ENCODE results near the gene TMC8.
"Not testable (repeated sequence)": the region's sequence is repeated elsewhere in the genome, so short reads cannot be mapped to it uniquely, and the experiment has no call there.

TMC8 gene

GRCh38 chr17:78171591-78172248, 41.1 kb downstream of the TMC8 start:
- in situ Hi-C loops (cut with HindIII; ENCODE audit: low pct_ligation_motif_present, low pct_unique_long_range_greater_than_20kb, low sequenced_read_pairs); DNase-seq: not testable (repeated sequence)

- DNase-seq: no peak
- in situ Hi-C loops (cut with HindIII; ENCODE audit: low pct_ligation_motif_present, low pct_unique_long_range_greater_than_20kb, low sequenced_read_pairs): no loop called here
Measured at GRCh38 chr17:78172249-78173051, 41.9 kb downstream of the TMC8 start.

DNA sequence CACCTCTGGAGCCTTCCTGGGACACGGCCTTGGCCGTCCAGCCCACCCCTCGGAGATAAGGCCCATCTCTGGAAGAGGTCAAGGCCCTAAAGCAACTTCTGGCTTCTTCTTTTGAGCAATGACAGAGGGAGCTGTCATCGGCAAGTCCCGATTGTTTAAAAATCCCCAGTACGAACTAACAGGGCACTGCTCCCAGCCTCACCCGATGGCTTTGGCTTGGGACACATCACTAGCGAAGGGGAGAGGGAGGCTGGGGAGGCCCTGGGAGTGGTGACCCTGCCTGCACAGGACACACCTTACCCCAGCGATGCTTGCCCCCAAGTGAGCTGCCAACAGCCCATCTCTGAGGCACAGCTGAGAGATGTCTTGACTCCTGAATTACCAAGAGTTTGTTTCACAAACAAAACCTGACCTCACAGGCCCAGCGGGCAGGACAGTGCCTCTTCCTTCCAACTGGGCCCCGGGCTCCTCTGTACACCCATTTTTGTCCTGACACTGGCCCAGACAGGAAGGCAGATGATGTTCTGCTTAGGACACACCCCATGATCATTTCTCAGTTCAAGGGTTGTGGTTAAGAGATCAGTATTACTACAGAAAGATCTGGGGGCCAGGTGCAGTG, 42.6 kb downstream of the TMC8 start:
- DNase-seq: no peak
- in situ Hi-C loops (cut with HindIII; ENCODE audit: low pct_ligation_motif_present, low pct_unique_long_range_greater_than_20kb, low sequenced_read_pairs): no loop called here

DNA sequence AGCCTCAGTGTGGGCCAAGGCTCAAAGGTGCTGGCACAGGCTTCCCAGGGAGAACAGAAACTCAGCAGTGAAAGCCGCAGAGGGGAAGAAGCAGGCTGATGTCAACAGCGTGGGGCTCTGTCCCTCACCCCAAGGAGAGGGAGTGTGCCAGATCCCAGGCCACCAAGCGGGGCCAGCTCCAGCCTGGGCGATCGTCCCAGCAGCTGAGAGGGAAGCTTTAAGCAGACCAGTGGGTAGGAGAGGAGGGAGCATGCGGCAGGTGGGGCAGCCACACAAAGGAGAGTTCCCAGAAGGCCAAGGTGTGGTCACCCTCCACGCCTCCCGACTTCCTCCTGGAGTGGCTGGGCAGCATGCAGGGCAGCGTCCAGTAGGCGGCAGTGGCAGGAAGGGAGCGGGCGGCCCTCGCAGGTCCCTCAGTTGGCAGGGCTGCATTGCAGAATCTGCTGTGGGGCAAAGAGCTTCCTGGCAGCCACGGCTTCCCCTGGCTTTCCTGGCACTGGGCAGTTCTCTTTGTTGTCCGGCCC, 43.8 kb downstream of the TMC8 start:
- in situ Hi-C loops (cut with HindIII; ENCODE audit: low pct_ligation_motif_present, low pct_unique_long_range_greater_than_20kb, low sequenced_read_pairs): no loop called here
- DNase-seq: no peak

DNA sequence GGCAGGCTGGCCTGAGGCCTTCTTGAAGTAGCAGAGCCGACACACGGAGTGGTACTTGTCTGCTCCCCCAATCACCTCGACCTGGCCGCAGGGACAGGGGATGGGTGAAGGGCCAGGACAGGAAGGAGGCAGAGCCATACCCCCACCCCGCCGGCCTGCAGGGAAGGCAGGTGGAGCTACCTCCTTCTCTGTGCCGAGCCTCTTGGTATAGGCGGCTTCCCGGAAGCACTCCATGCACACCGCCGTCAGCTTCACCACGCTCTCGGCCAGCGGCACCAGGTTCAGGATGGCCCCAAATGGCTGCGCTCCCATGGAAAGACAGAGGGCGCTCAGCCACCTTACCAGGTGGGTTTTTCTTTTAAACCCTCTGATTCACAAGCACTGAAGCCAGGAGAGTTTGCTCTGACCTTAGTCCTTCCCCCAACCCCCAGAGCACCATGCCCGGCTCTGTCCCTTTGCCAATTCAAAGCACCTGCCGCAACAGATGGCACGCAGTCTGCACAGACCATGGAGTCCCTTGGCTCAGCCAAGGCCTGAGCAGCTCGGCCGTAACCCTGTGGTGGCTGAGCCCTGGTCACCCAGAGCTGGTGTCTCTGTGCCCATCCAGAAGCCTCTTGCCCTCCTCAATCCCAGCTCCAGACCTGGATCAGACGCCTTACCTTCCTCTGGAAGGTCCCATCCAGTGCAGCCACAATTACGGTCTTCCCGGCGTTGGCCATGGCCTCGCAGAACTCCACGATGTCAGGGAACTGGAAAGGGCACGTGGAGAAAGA, 44.5 kb downstream of the TMC8 start:
- DNase-seq: no peak

DNA sequence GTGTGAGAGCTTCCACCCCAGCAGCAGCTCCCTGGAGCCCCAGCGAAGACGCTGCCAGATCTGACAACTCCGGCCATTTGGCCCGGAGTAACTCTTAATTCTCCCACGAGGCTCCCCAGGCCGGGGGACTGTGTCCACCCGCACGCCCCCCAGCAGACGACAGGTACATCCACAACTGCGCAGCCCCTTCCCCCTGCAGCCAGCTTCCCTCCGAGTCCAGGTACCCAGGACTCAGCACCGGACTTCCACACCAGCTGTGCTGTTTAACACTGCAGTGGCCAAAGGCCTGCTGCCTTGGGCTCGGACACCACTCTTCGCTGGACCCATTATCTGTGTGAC, 45.0 kb downstream of the TMC8 start:
- no peak for DNase-seq
- in situ Hi-C loops (cut with HindIII; ENCODE audit: low pct_ligation_motif_present, low pct_unique_long_range_greater_than_20kb, low sequenced_read_pairs): no loop called here

More for the DNA sequence above, 44.5 kb downstream of the TMC8 start:
- in situ Hi-C loops (cut with HindIII; ENCODE audit: low pct_ligation_motif_present, low pct_unique_long_range_greater_than_20kb, low sequenced_read_pairs): no loop called here

- in situ Hi-C loops (cut with HindIII; ENCODE audit: low pct_ligation_motif_present, low pct_unique_long_range_greater_than_20kb, low sequenced_read_pairs): no loop called here
- peak; percentile 68 for DNase-seq
Measured at GRCh38 chr17:78176548-78177025, 46.0 kb downstream of the TMC8 start.

GRCh38 chr17:78179372-78179771, 48.8 kb downstream of the TMC8 start:
- in situ Hi-C loops (cut with HindIII; ENCODE audit: low pct_ligation_motif_present, low pct_unique_long_range_greater_than_20kb, low sequenced_read_pairs): no loop called here
- no peak for DNase-seq

DNA sequence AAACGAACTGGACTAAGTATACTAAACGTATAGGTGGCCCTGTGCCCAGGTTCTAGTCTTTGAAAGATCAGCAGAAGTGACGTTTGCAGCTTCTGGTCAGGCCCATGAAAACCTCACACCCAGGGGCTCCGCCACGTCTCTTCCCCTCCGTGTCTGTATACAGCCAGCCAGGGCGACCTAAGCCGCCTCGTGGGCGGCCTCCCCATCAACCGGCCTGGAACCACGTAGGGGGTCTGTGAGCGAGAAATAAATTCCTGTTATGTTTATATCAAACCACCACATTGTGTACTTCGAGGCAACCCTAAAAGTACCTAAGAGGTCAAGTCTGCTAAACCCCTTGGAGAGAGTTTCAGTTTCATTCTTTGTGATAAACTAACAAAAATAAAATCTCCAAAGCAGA, 49.5 kb downstream of the TMC8 start:
- in situ Hi-C loops (cut with HindIII; ENCODE audit: low pct_ligation_motif_present, low pct_unique_long_range_greater_than_20kb, low sequenced_read_pairs): no loop called here

GRCh38 chr17:78180508-78180907, 49.9 kb downstream of the TMC8 start:
- DNase-seq: no peak
- in situ Hi-C loops (cut with HindIII; ENCODE audit: low pct_ligation_motif_present, low pct_unique_long_range_greater_than_20kb, low sequenced_read_pairs): no loop called here

More for the DNA sequence above, 49.5 kb downstream of the TMC8 start:
- no peak for DNase-seq

GRCh38 chr17:78182504-78182903, 51.9 kb downstream of the TMC8 start:
- DNase-seq: no peak

GRCh38 chr17:78183916-78184315, 53.3 kb downstream of the TMC8 start:
- in situ Hi-C loops (cut with HindIII; ENCODE audit: low pct_ligation_motif_present, low pct_unique_long_range_greater_than_20kb, low sequenced_read_pairs): no loop called here
- DNase-seq: no peak

More at GRCh38 chr17:78182504-78182903, 51.9 kb downstream of the TMC8 start:
- in situ Hi-C loops (cut with HindIII; ENCODE audit: low pct_ligation_motif_present, low pct_unique_long_range_greater_than_20kb, low sequenced_read_pairs): no loop called here

DNA sequence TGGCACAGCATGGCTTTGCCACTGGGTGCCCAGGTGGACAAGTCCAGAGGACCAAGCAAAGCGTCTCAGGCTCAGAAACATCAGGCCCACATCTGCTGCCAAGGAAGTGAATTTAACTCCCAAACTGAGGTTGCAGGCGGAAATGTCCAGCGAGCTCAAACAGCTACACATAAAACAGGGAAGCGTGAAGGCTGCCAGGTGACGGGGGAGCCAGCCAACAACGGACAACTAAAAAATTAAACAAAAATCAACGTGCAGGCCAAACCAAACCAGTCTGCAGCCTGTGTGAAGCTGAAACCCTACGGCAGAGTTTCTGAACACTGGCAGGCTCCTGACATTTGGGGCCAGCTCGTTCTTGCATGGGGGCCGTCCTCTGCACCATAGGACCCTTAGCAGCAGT, 53.8 kb downstream of the TMC8 start:
- in situ Hi-C loops (cut with HindIII; ENCODE audit: low pct_ligation_motif_present, low pct_unique_long_range_greater_than_20kb, low sequenced_read_pairs): no loop called here
- DNase-seq: no peak

- DNase-seq: peak; percentile 57
- in situ Hi-C loops (cut with HindIII; ENCODE audit: low pct_ligation_motif_present, low pct_unique_long_range_greater_than_20kb, low sequenced_read_pairs): no loop called here
Measured at GRCh38 chr17:78184868-78185267, 54.3 kb downstream of the TMC8 start.

- peak; percentile 61 for DNase-seq
- in situ Hi-C loops (cut with HindIII; ENCODE audit: low pct_ligation_motif_present, low pct_unique_long_range_greater_than_20kb, low sequenced_read_pairs): no loop called here
Measured at GRCh38 chr17:78185981-78186691, 55.6 kb downstream of the TMC8 start.

DNA sequence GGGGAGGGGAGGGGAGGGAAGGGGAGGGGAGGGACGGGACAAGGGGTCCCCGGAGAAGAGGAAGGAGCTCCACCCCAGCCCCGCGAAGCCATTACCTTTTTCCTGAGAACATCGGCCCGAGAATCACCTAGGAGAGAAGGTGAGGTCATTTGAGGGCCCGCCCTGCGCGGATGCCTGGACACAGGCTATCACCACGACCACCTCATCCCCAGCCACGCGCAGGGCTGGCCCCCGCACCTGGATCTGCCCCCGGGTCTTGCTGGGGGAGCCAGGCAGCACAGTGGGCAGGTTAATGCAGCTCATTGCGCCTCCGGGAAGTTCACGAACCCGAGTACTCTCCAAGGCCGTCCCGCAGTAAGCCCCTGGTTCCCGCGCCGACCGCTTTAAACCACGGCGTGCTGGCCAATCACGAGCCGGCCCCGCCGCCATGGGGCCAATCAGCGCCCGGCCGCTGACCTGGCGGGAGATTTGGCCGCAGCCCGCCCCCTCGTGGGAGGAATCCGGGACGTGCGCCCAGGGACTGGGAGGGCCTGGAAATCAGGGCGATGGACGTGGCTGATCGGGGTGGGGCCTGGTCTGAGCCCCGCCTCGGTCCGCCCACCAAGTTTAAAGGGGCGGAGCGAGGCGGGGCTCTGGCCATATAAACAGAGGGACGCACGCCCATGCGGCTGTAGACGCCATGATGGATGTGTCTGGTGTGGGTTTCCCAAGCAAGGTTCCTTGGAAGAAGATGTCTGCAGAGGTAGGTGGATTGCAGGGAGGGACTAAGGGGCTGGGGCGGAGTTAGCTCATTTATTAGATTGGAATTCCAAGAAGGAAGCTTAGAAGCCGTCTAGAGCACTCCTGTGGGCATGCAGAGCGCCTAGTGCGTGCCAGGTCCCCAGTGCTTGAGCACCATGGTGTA, 56.4 kb downstream of the TMC8 start, which contains the start of the genes AFMID and TK1:
Gene AFMID (plus strand): TSS at position 671 of the 904 bp plus-strand sequence. CDS start 9 bp downstream, at position 680.
Gene TK1 (minus strand): TSS at position 361 of the 904 bp plus-strand sequence. CDS start 58 bp downstream, at position 303.
- DNase-seq: peak; percentile 97

More for the DNA sequence above, 56.4 kb downstream of the TMC8 start, which contains the start of the genes AFMID and TK1:
- in situ Hi-C loops (cut with HindIII; ENCODE audit: low pct_ligation_motif_present, low pct_unique_long_range_greater_than_20kb, low sequenced_read_pairs): no loop called here
